MCF 10A (cell line): ENCODE data around the gene FZD7. TPM values are rescaled to one million over a fixed set of nuclear protein-coding genes. Genes with fewer than 3 reads are reported as not detected.

Experiments
- BruUV-seq: library from RNA; stranded (reverse); fragments of 400-500 nt; replicated peaks from 2 replicates; lab custom pipeline; 2021; lab: Mats Ljungman, UMichigan
- CTCF ChIA-PET: fragments of 300-600 bp; sonication (Branson Sonifier 250); formaldehyde crosslinking; extraction: SDS; loops from one replicate; lab custom pipeline; 2021; ENCODE audit warnings: antibody characterized with exemption, inconsistent platforms; lab: Yijun Ruan, JAX
- POLR2A ChIA-PET: fragments of 300-600, 350-650 bp; sonication (Branson Sonifier 250); formaldehyde crosslinking; extraction: SDS; loops from one replicate; lab custom pipeline; 2020; ENCODE audit warnings: antibody characterized with exemption, inconsistent platforms; lab: Yijun Ruan, JAX
- DNase-seq: peaks from one replicate; pipeline ENCODE4 v3.0.0-alpha.2; 2018; ENCODE audit not compliant: unreplicated experiment
- H3K27ac Mint-ChIP-seq: one replicate; pipeline ENCODE4 v1.8.0; 2022; ENCODE audit warnings: mild to moderate bottlenecking, low read depth, mixed read lengths; ENCODE audit not compliant: unreplicated experiment
- H3K27me3 Mint-ChIP-seq: one replicate; pipeline ENCODE4 v1.8.0; 2022; ENCODE audit warnings: mixed read lengths; ENCODE audit not compliant: insufficient read depth, unreplicated experiment
- H3K36me3 Mint-ChIP-seq: one replicate; pipeline ENCODE4 v1.8.0; 2022; ENCODE audit warnings: mild to moderate bottlenecking, moderate library complexity, mixed read lengths; ENCODE audit not compliant: insufficient read depth, unreplicated experiment
- H3K4me1 Mint-ChIP-seq: one replicate; pipeline ENCODE4 v1.8.0; 2022; ENCODE audit warnings: mixed read lengths; ENCODE audit not compliant: insufficient read depth, unreplicated experiment
- H3K4me3 Mint-ChIP-seq: one replicate; pipeline ENCODE4 v1.8.0; 2022; ENCODE audit warnings: mild to moderate bottlenecking, moderate library complexity, mixed read lengths; ENCODE audit not compliant: unreplicated experiment
- H3K9me3 Mint-ChIP-seq: one replicate; pipeline ENCODE4 v1.8.0; 2022; ENCODE audit warnings: mixed read lengths; ENCODE audit not compliant: unreplicated experiment
- intact Hi-C: fragments of 100-400 bp; cut with micrococcal nuclease; formaldehyde crosslinking; loops from 2 replicates; pipeline ENCODE4 v1.14.1; 2022
- total RNA-seq: library from RNA; stranded (reverse); gene quantifications from 2 replicates; pipeline ENCODE4 v1.2.3, GENCODE V29; 2022
- TF ChIP-seq, protein P1 (sequence below): fragments of 200-600 bp; IDR thresholded peaks from one replicate; pipeline ENCODE4 v1.8.0; 2022; ENCODE audit warnings: antibody characterized with exemption, mild to moderate bottlenecking; ENCODE audit not compliant: unreplicated experiment

FZD7 gene
- total RNA-seq, 1 experiment from 2014 or later: 1.1 TPM

DNA sequence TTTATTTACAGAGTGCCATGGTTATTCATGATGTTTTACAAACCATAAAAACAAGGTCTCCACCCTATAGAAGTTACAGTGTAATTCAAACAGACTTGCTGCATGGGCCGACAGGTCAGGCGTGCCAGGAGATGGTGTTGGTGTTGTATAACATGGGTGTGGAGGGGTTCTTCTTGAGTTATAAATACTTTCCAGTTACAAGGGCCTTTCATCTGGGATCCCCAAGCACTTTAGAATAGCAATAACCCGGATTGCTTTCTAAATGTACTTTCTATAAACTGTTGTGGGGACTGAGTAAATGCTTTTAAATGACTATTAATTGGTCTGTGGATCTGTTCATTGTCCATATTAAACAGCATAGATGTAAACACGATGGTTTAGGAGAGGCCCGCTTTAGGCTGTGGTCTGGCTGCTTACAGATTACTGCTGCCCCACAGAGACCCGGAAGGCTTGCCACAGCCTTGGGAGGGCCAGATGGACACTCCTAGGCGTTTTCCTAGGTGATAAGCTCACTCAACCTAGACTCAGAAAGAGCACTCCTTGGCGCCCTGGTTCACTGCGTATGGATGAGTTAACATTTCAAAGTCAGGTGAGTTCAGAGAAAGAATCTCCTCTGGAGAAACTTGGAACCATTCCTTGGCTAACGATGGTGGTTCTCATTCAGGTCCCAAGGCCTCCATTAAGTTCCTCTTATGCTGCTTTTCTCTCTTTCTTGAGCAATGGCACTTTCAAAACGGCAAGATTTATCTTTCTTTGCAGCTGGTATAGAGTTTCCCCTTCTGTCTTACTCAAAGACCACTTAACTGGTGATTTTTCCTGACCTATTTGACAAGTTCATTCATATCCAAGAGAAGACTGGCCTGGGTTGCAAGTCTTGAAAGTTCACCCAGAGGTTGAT lies 35.8 kb downstream of the FZD7 start:
- intact Hi-C loops: no loop called here
- ChIA-PET CTCF (interaction anchor here (0.7 kb wide), 1 partner anchor 209 kb away, joined by 3 read pairs; no protein-coding TSS in a partner anchor), POLR2A (interaction anchor here (0.7 kb wide), 1 partner anchor 129 kb away, joined by 3 read pairs; no protein-coding TSS in a partner anchor)
- H3K36me3 Mint-ChIP-seq: no peaks in the 10 kb centered on the region
- H3K4me1 Mint-ChIP-seq: no peaks in the 10 kb centered on the region
- BruUV-seq: no TSS peak
- no peaks in the 10 kb centered on the region for H3K27me3 Mint-ChIP-seq
- H3K27ac Mint-ChIP-seq: no peak overlapping the region
- TF ChIP-seq, protein P1, sequence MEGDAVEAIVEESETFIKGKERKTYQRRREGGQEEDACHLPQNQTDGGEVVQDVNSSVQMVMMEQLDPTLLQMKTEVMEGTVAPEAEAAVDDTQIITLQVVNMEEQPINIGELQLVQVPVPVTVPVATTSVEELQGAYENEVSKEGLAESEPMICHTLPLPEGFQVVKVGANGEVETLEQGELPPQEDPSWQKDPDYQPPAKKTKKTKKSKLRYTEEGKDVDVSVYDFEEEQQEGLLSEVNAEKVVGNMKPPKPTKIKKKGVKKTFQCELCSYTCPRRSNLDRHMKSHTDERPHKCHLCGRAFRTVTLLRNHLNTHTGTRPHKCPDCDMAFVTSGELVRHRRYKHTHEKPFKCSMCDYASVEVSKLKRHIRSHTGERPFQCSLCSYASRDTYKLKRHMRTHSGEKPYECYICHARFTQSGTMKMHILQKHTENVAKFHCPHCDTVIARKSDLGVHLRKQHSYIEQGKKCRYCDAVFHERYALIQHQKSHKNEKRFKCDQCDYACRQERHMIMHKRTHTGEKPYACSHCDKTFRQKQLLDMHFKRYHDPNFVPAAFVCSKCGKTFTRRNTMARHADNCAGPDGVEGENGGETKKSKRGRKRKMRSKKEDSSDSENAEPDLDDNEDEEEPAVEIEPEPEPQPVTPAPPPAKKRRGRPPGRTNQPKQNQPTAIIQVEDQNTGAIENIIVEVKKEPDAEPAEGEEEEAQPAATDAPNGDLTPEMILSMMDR: no peak
- no peak overlapping the region for H3K4me3 Mint-ChIP-seq
- no peaks in the 10 kb centered on the region for H3K9me3 Mint-ChIP-seq
- no peak for DNase-seq

DNA sequence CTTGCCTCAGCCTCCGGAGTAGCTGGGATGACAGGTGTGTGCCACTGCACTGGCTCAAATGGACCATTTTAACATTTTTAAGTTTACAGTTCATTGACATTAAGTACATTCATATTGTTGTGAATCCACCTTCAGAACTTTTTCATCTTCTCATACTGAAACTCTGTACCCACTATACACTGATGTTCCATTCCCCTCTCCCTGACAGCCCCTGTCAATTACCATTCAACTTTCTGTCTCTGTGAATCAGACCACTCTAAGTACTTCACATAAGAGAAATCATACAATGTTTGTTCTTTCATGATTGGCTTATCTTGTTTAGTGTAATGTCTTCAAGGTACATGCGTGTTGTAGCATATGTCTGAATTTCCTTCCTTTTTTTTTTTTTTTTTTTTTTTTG lies 37.5 kb downstream of the FZD7 start:
- no peaks in the 10 kb centered on the region for H3K9me3 Mint-ChIP-seq
- ChIA-PET POLR2A (no interaction called here), CTCF (no interaction called here)
- TF ChIP-seq, protein P1: no peak
- no peak overlapping the region for H3K27ac Mint-ChIP-seq
- no peaks in the 10 kb centered on the region for H3K4me1 Mint-ChIP-seq
- H3K36me3 Mint-ChIP-seq: no peaks in the 10 kb centered on the region
- BruUV-seq: no TSS peak
- no peak for DNase-seq
- H3K4me3 Mint-ChIP-seq: no peak overlapping the region
- intact Hi-C loops: no loop called here
- H3K27me3 Mint-ChIP-seq: no peaks in the 10 kb centered on the region

DNA sequence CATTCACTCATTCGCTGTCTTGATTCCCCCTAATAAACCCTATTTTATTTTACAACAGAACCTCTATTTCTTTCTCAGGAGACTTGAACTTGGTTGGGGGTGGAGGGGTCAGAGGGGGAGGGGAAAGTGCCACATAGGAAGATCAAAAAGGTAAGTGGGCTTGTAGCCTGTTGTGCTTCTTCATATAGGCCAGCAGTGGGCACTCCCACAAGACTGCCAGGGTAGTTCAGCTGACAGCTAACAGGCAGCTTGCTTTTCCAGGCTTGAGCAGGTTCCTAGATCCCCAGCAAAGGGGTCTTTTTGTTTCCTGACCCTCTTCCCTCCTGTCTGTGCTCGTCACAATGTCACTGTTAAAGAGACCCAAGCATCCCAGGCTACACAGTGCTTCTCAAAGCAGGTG lies 38.6 kb downstream of the FZD7 start:
- Mint-ChIP-seq H3K27me3 (no peaks in the 10 kb centered on the region), H3K9me3 (no peaks in the 10 kb centered on the region), H3K4me1 (no peaks in the 10 kb centered on the region), H3K4me3 (no peak overlapping the region), H3K27ac (no peak overlapping the region), H3K36me3 (no peaks in the 10 kb centered on the region)
- ChIA-PET POLR2A (no interaction called here), CTCF (interaction anchor here (0.8 kb wide), 1 partner anchor 721 kb away, joined by 3 read pairs; no protein-coding TSS in a partner anchor)
- TF ChIP-seq, protein P1: no peak
- BruUV-seq: no TSS peak
- intact Hi-C loops: no loop called here
- no peak for DNase-seq

DNA sequence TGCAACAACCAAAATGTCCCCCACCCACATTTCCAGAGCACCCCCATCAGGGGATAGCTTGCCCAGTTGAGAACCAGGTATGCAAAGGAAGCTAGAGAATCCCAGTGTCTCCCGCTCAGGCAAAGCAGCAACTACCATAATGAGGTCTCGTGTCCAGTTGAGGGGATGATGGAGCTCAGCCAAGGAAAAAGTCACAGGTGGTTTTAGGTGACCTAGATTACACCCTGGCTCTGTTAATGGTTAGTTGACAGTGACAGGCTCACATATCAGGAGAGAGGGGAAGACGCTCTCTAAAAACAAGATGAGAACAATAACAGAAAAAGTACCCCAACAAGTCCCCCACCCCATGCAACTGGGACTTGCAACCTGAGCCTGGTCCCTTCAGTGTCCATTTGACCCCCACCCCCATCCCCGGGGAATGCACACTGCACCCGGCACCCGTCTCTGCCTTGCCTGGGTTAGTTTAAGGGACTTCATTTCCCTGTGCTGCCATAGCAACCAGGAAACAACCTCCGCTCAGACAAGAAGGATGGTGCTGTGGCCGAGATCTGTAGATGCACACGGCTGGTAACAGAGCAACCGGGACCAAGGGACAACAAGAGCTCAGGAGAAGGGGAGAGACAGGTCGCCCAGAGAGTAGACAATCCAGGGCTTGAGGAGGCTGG lies 39.2 kb downstream of the FZD7 start, which contains the start of gene KIAA2012:
Gene KIAA2012, plus strand, starts transcription at position 519 of the 665 bp plus-strand sequence. CDS start 373 bp downstream, outside the sequence.
- Mint-ChIP-seq H3K27ac (no peak within 1 kb of the TSS), H3K27me3 (no peaks in the 10 kb centered on the region), H3K9me3 (no peaks in the 10 kb centered on the region), H3K4me1 (no peaks in the 10 kb centered on the region), H3K4me3 (no peak within 1 kb of the TSS), H3K36me3 (no peaks in the 10 kb centered on the region)
- TF ChIP-seq, protein P1: no peak
- POLR2A ChIA-PET: interaction anchor here (1.4 kb wide), 1 partner anchor 9 kb away, joined by 3 read pairs; no protein-coding TSS in a partner anchor
- no TSS peak for BruUV-seq
- CTCF ChIA-PET: interaction anchor here (0.8 kb wide), 1 partner anchor 722 kb away, joined by 3 read pairs; no protein-coding TSS in a partner anchor
- no peak for DNase-seq
- intact Hi-C loops: no loop called here
